ENCODE measurements around the gene PFKFB2. TPM values are rescaled to one million over a fixed set of nuclear protein-coding genes. Genes with fewer than 3 reads are reported as not detected.

Gene PFKFB2
- total RNA-seq, 1 donor from 2014 or later, result 49.9 TPM

- H3K27me3 ChIP-seq, result no peaks in the 10 kb centered on the region
- H3K4me1 ChIP-seq, result peaks cover 20% of the 10 kb centered on the region
- intact Hi-C loops (cut with DNase I), result no loop called here
- H3K36me3 ChIP-seq, result no peaks in the 10 kb centered on the region
- no peaks in the 10 kb centered on the region for H3K9me3 ChIP-seq
- no peak for DNase-seq
- TF ChIP-seq, protein P1, sequence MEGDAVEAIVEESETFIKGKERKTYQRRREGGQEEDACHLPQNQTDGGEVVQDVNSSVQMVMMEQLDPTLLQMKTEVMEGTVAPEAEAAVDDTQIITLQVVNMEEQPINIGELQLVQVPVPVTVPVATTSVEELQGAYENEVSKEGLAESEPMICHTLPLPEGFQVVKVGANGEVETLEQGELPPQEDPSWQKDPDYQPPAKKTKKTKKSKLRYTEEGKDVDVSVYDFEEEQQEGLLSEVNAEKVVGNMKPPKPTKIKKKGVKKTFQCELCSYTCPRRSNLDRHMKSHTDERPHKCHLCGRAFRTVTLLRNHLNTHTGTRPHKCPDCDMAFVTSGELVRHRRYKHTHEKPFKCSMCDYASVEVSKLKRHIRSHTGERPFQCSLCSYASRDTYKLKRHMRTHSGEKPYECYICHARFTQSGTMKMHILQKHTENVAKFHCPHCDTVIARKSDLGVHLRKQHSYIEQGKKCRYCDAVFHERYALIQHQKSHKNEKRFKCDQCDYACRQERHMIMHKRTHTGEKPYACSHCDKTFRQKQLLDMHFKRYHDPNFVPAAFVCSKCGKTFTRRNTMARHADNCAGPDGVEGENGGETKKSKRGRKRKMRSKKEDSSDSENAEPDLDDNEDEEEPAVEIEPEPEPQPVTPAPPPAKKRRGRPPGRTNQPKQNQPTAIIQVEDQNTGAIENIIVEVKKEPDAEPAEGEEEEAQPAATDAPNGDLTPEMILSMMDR (IDR thresholded peaks at IDR 0.05), result no peak
- H3K27ac ChIP-seq, result peak overlapping the region; percentile 81
- peak overlapping the region; percentile 47 for H3K4me3 ChIP-seq
- ATAC-seq, result no peak
These were observed 24.0 kb upstream of the PFKFB2 start for GRCh38 chr1:207028884-207029650.

DNA sequence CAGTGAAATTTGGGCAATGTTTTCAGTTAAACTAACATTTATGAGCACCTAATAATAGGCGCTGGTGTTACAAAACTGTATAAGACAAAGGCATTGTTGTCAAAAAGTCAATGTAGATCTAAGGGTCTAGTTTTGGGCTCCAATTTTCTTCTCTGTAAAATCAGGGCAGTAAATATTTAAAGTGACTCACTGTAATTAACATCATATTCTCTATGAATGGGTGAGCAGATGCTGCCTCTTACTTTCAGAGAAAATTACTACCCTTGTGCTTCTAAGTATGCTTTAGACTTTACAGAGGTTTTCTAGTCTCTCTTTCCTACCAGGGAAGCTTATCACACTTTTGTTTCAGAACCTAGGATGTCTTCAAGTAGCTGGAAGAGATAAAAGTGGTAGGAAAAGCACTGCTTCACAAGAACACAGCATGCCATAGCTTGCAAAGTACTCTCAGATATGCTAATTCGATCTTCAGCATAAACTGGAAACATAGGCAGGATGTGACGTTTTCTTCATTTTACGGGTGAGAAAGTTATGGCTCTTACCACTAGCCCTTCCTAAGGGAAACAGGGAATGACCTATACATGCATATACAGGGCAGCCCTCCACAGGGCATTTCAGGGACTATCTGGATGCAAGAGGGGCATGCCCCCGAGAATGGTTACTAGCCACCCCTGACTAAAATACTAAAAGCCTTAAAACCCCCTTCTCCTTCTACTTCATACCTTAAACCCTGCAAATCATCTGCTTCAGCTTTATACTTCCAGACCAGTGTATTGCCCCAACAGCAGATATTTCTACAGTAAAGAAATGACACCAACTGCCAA, 23.2 kb upstream of the PFKFB2 start:
- intact Hi-C loops (cut with DNase I), result no loop called here
- DNase-seq, result no peak
- no peaks in the 10 kb centered on the region for H3K9me3 ChIP-seq
- TF ChIP-seq, protein P1 (IDR thresholded peaks at IDR 0.05), result no peak
- no peaks in the 10 kb centered on the region for H3K36me3 ChIP-seq
- no peaks in the 10 kb centered on the region for H3K27me3 ChIP-seq
- ATAC-seq, result peak; percentile 7
- peak overlapping the region; percentile 47 for H3K4me3 ChIP-seq
- H3K4me1 ChIP-seq, result peaks cover 13% of the 10 kb centered on the region
- H3K27ac ChIP-seq, result peak overlapping the region; percentile 81

DNA sequence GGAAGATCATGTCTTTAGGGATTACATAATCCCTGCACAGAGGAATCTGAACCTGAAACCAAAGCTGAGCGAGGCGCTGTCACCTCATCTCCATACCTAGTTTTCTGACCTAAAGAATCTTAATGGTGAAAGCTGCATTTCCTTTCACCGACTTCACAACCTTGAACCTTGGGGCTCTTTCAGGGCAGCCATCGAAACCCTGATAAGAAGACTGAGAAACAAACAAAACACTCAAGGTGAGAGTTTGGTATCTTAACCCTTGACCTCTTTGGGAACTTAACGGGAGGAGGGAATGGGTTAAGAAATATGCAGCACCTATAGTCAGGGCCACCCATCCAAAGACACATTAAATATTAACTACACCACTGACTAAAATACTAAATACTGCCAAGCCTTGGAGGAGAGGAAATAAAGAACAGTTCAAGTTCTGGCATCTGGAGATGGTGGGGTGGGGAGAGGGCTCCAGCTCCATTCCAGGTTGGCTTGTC, 22.5 kb upstream of the PFKFB2 start:
- Histone ChIP-seq H3K36me3 (no peaks in the 10 kb centered on the region), H3K9me3 (no peaks in the 10 kb centered on the region), H3K4me3 (peak overlapping the region; percentile 47), H3K4me1 (peaks cover 7% of the 10 kb centered on the region), H3K27ac (peak overlapping the region; percentile 81), H3K27me3 (peaks cover 2% of the 10 kb centered on the region)
- ATAC-seq, result peak; percentile 23
- no peak for DNase-seq
- intact Hi-C loops (cut with DNase I), result no loop called here
- TF ChIP-seq, protein P1 (IDR thresholded peaks at IDR 0.05), result no peak

- peaks cover 5% of the 10 kb centered on the region for H3K27me3 ChIP-seq
- H3K4me1 ChIP-seq, result peaks cover 4% of the 10 kb centered on the region
- peak overlapping the region; percentile 47 for H3K4me3 ChIP-seq
- intact Hi-C loops (cut with DNase I), result no loop called here
- H3K36me3 ChIP-seq, result no peaks in the 10 kb centered on the region
- ATAC-seq (no peak), DNase-seq (no peak)
- TF ChIP-seq, protein P1 (IDR thresholded peaks at IDR 0.05), result no peak
- peak overlapping the region; percentile 81 for H3K27ac ChIP-seq
- H3K9me3 ChIP-seq, result no peaks in the 10 kb centered on the region
These were observed 22.1 kb upstream of the PFKFB2 start for GRCh38 chr1:207031016-207031415.

- intact Hi-C loops (cut with DNase I), result no loop called here
- ATAC-seq, result peak; percentile 3
- no peak for DNase-seq
- Histone ChIP-seq H3K27me3 (peaks cover 5% of the 10 kb centered on the region), H3K4me3 (peak overlapping the region; percentile 47), H3K27ac (peak overlapping the region; percentile 81), H3K9me3 (no peaks in the 10 kb centered on the region), H3K4me1 (no peaks in the 10 kb centered on the region), H3K36me3 (no peaks in the 10 kb centered on the region)
- TF ChIP-seq, protein P1 (IDR thresholded peaks at IDR 0.05), result no peak
These were observed 21.3 kb upstream of the PFKFB2 start for GRCh38 chr1:207031632-207032264.

All from upper lobe of right lung (tissue), 1 donor.